ENCODE data around the gene IGF2. TPM values are rescaled to one million over a fixed set of nuclear protein-coding genes. Genes with fewer than 3 reads are reported as not detected.

Gene IGF2
- total and polyA plus RNA-seq, 2 donors (not counting 3 experiments of a cell fraction or from before 2014, with no cell fraction given): 5.7 to 21.0 TPM

- no peak for TF ChIP-seq POLR2AphosphoS5 (IDR thresholded peaks at IDR 0.05; ENCODE audit: insufficient read depth, low read depth, low read length)
- TF ChIP-seq MYC (IDR thresholded peaks at IDR 0.05; ENCODE audit: low read depth, low read length): no peak
- TF ChIP-seq JUN (IDR thresholded peaks at IDR 0.05; ENCODE audit: borderline replicate concordance, insufficient read depth, insufficient read length, low read depth): no peak
- TF ChIP-seq, protein P1, sequence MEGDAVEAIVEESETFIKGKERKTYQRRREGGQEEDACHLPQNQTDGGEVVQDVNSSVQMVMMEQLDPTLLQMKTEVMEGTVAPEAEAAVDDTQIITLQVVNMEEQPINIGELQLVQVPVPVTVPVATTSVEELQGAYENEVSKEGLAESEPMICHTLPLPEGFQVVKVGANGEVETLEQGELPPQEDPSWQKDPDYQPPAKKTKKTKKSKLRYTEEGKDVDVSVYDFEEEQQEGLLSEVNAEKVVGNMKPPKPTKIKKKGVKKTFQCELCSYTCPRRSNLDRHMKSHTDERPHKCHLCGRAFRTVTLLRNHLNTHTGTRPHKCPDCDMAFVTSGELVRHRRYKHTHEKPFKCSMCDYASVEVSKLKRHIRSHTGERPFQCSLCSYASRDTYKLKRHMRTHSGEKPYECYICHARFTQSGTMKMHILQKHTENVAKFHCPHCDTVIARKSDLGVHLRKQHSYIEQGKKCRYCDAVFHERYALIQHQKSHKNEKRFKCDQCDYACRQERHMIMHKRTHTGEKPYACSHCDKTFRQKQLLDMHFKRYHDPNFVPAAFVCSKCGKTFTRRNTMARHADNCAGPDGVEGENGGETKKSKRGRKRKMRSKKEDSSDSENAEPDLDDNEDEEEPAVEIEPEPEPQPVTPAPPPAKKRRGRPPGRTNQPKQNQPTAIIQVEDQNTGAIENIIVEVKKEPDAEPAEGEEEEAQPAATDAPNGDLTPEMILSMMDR (IDR thresholded peaks at IDR 0.05; ENCODE audit: extremely low read depth in 1 of 2, insufficient read depth in 1 of 2, low read depth in 1 of 2, low read length in 2 of 2): no peak
- TF ChIP-seq, protein P2, sequence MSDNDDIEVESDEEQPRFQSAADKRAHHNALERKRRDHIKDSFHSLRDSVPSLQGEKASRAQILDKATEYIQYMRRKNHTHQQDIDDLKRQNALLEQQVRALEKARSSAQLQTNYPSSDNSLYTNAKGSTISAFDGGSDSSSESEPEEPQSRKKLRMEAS (IDR thresholded peaks at IDR 0.05; ENCODE audit: insufficient read depth, insufficient read length): no peak
- no peak for TF ChIP-seq GATA2 (IDR thresholded peaks at IDR 0.05; ENCODE audit: insufficient read depth, insufficient read length, low read depth, low read length)
- no peak for TF ChIP-seq FOS (IDR thresholded peaks at IDR 0.05; ENCODE audit: borderline replicate concordance, insufficient read depth, low read length)
- TF ChIP-seq POLR2A (IDR thresholded peaks at IDR 0.05; ENCODE audit: low read depth, low read length): no peak
- no peak for TF ChIP-seq EZH2 (IDR thresholded peaks at IDR 0.05; ENCODE audit: borderline replicate concordance, low read depth, low read length, severe bottlenecking)
- Histone ChIP-seq H3K27ac (ENCODE audit: insufficient read depth, low read depth, low read length) (no peak overlapping the region), H3K4me2 (ENCODE audit: insufficient read depth, low read length) (no peak overlapping the region), H3K4me3 (replicated peaks in 1 of 3; ENCODE audit: insufficient read depth in 1 of 3, low read depth in 1 of 3, low read length in 3 of 3) (no peak overlapping the region), H3K27me3 (ENCODE audit: control insufficient read depth in 2 of 2, insufficient read depth in 2 of 2, low read length in 2 of 2) (no peaks in the 10 kb centered on the region), H3K36me3 (ENCODE audit: control insufficient read depth in 2 of 2, extremely low read depth in 1 of 2, insufficient read depth in 2 of 2, low read length in 2 of 2) (no peaks in the 10 kb centered on the region), H4K20me1 (replicated peaks; ENCODE audit: control insufficient read depth, extremely low read depth, insufficient read depth, low read length) (no peaks in the 10 kb centered on the region), H3K4me1 (ENCODE audit: control insufficient read depth, extremely low read depth, insufficient read depth, low read length) (no peaks in the 10 kb centered on the region), H3K9me1 (replicated peaks; ENCODE audit: control insufficient read depth, extremely low read depth, insufficient read depth, low read length) (no peaks in the 10 kb centered on the region), H2AFZ (ENCODE audit: low read depth, low read length) (no peak overlapping the region), H3K9me3 (replicated peaks; ENCODE audit: control insufficient read depth, insufficient read depth, low read length) (no peaks in the 10 kb centered on the region), H3K9ac (replicated peaks; ENCODE audit: extremely low read depth, insufficient read depth, low read length) (no peak overlapping the region), H3K79me2 (ENCODE audit: control insufficient read depth, insufficient read depth, low read length) (no peaks in the 10 kb centered on the region)
- BruUV-seq (replicated peaks): no TSS peak
- no peak for DNase-seq (ENCODE audit: low read depth, low spot score)
- ChIA-PET POLR2A (no interaction called here), CTCF (interaction anchor here (1.0 kb wide), 1 partner anchor 13 kb away, joined by 4 read pairs; no protein-coding TSS in a partner anchor)
- dilution Hi-C loops (cut with MboI; ENCODE audit: extremely low pct_ligation_motif_present, low sequenced_read_pairs) (no loop called here), intact Hi-C loops (cut with micrococcal nuclease) (no loop called here)
- FAIRE-seq: no peak
These were observed 29.8 kb upstream of the IGF2 start for GRCh38 chr11:2169005-2169378.
